HG02938 (cell line): ENCODE results near the gene GPR87.

Source experiments
- ATAC-seq: cut with Tn5 transposase; IDR thresholded peaks from one replicate; pipeline ENCODE4 v1.9.1; 2021; ENCODE audit warnings: mild to moderate bottlenecking, moderate library complexity; ENCODE audit not compliant: unreplicated experiment

GPR87 gene

DNA sequence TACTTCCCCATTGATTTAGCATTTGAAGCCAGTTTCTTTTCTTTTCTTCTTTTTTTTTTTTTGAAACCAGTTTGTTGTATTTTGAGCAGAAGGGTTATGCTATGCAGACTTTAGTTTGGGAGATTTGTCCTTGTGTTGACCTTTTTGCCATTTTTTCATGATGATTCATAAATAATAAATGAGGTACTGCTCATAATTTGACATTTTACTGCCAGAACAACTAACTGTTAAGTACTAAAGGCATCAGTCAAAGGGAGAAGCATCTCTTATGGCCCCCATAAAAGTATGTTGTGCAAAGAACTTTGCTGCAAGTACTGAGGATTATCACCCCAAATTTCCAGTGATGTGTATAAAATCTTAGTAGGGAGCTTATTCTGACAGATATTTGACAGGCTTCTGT, 1.7 kb upstream of the GPR87 start:
- ATAC-seq, result no peak

DNA sequence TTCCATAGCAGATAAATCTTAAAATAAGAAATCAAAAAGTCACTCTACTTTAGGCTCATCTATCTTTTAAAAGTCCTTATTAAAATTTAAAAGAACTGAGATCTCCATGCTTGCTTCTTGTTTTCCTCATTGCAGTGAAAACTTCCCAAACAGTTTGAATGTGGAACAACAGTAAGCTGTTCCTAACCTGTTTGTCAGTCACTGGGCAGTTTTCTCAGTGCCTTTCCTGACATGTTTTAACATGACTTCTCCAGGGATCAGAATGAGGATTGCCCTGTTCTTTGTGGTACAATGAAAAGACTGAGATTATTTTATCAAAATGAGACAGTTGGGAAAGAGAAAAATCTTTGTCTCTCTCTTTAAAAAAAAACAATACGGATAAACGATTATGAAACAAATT, 774 bp downstream of the GPR87 start:
- no peak for ATAC-seq

DNA sequence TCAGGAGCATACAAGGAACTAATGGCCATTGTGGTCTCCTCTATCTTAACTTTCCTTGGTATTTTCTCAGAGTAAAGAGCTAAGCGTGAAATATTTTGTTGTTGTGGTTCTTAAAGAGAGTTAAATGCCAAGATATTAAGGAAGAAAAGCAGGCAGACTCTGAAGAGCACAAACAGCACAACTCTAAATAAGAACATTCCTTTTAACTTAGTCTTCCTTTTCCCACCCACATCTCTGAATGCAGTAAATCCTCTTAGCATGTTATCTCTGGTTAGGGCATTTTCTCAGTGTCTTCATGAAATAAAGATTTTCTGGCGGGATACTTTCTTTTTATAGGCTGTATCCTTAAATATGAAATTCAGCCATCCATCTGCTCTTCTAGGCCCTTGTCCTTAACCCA, 1.5 kb downstream of the GPR87 start:
- no peak for ATAC-seq

DNA sequence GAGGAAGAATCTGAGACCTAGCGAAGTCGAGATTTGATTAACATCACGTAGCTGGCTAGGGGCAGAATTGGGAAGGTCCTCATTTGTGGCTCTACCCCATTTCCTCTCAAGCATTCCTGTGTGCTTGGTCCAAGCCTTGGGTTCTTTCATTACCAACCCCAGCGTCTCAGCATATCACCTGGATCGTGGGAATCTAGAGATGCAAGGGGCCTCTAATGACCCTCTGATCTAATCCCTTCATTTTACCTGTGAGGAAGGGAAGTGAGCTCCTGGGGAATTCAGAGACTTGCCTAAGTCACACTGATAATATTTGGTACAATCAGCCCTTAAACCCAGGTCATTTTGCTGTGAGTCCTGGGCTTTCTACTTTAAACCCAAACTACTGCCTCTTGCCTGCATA, 2.0 kb downstream of the GPR87 start:
- no peak for ATAC-seq

DNA sequence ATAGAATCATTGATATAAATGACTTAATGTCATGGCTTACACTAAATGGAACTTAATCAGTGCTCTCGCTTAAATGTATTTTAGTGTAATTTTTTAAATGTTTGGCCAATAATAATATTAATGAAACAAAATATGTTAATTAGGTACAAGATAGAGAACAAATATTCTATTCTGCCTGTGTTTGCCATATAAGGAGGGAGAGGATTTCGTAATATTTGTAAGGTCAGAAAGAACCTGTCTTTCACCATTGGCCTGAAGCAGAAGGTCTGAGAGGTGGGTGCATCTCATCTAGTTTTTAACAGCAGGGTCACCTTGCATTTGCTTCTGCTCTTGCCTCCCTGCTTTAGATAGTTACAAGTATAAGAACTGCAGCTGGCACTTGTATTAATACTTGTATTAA, 2.5 kb downstream of the GPR87 start:
- no peak for ATAC-seq

DNA sequence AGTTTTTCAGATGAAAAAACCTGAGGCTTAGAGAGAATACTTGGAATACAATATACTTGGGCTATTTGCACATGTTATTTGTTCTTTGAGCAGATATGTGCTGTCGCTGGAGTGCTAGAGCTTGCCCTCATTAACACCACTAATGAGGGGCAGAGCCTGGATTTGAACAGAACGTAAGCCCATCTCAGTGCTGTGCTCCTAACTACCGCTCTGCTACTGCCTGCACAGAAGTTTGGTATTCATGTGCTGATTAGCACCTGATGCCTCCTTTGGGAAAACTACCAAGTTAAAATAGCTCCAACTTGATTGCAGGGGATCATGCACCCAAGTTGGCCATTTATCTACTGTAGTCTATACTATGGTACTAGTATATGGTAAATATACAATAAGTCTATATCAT, 3.6 kb downstream of the GPR87 start:
- no peak for ATAC-seq

DNA sequence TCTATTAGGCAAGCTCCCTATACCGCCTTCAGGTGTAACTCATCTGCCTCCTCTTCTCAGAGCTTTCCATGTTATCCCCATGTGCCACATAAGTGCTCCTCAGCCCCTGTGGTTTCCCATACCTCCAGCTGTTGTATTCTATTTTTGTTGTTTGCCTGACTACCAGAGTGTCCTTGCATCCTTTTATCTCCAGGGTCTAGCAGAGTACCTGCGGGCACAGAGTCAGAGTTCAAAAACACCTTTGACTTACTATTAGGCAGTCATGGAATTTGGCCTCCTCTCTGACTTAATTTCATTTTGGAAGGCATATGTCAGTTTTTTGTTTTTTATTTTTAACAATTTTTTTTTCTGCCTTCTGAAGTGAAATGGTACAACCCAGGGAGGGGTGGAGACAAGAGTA, 7.1 kb downstream of the GPR87 start:
- no peak for ATAC-seq

DNA sequence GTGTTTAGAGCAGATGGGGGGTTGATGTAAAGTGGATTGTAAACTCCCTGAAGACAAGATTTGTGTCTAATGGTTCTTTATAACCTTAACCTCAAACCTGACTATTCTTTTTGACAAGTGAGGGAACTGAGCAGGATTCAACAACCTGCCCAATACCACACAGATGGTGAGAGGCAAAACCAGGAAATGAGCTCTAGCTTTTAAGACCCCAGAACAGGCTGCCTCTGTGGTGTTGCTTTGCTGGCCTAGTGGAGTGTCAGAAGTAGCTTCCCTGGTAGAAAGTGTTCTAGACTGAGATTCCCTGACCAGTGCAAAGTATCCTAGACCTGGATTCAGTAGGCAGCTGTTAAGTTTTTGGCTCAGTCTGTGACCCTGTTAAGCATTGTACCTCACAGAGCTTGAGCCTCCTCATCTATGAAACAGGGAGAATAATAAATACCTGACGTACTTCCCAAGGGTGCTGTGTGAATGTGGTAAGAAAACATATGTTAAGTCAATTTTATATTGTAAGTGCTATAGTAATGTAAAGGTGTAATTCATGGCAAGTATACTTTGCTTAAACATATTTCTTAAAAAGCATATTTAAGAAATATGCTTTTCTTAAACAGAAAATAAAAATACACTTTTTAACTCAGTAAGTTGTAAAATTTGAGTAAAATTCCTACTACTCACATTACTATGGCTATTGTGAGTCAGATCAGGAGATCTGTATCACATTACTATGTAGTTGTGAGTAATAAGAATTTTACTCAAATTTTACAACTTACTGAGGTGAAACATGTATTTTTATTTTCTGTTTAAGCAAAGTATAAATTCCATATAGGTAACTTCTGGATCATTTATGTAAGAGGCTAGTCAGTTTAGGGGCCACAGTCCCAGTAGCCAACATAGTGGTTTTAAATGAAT, 8.8 kb downstream of the GPR87 start:
- no peak for ATAC-seq

DNA sequence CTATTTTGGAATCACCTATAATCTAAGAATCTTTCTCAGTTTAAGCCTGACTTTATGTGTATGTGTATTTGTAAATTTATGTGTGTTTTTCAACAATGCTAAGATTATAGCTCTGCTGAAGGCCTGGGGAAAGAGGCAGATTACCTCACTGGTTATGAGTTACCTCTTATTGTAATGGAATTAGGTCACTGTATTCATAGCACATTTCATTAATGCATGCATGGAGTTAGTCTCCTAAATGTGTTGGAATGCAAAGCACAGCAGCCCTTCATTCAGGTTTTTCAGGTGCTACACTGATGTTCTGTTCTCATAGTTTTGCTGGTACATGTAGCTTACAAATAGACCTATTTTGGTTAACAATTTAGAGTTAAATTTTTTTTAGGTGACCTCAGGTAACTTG, 9.5 kb downstream of the GPR87 start:
- no peak for ATAC-seq

DNA sequence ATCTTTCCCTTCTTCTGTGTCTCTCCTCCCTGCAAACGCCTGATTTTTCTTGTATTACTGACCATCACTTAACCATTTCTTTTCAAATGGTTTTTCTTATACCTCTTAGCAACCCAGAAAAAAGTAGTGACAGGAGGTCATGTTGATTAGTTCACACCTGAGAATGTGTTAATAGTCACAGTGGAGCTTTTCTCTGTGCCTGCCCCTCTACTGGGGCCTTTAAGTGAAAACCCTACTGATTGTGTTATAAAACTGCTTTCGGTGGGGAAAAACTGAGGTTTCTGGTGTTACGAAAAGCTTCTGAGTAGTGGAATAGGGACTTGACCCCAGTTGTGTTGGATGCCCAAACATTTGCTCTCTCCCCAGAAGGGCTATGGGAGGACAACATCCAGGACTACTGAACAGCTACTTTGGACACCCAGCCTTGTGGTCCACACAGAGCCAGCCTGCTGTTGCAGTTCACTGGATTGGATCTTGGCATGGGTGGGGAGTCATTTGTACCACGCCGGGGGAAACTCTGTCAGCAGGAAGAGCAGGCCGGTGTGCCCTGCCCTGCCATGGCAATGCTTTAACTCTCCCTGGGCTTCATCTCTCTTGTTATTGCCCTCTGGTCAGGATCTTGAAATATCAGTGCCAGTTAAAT, 10.3 kb downstream of the GPR87 start:
- no peak for ATAC-seq

DNA sequence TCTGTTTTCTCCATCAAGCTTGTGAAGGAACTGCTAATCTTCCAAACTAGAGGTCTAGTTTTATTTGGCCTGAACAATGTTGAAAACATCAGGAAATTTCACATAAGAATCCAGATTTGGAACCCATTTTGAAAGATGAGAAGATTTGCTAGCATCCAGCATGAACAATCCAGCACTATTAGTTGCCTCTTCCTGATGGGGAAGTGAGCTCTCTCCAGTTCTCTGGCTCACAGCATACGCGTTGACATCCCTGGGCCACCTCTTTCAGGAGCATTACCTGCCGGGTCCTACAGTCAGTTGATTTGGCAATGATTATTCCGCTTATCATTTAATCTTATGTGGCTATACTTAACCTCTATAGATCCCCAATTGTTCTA, 10.9 kb downstream of the GPR87 start:
- no peak for ATAC-seq

DNA sequence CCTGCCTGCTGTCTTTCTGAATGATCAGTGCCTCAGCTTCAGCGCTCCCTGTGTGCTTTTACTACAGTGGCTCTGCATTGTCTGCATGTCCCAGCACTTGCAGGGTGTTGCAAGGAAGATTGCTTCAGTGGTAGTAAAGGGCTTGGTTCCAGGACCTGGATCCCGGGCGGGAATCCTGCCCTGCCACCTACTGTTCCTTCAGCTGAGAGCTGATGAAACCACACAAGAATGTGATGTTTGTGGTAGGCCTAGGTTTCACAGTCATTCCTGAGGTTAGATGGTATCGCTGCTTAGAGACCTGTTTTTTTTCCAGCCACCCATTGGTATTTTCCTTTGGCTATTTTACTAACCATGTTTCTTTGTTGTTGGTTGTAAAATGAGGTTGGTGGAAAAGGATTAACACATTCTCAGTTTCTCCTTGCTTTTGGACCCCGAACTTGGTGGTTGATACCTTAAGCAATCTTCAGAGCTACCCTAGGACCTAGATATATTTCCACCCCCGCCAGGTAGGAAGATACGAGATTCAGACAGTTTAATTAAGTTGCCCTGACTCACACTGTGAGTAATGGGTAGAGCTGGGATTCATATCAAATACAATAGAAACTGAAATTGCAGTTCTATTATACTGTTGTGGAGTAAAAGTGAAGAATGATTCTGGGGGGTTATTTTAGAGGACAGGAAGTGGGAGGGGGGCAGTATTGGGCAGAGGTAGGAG, 11.4 kb downstream of the GPR87 start:
- no peak for ATAC-seq

DNA sequence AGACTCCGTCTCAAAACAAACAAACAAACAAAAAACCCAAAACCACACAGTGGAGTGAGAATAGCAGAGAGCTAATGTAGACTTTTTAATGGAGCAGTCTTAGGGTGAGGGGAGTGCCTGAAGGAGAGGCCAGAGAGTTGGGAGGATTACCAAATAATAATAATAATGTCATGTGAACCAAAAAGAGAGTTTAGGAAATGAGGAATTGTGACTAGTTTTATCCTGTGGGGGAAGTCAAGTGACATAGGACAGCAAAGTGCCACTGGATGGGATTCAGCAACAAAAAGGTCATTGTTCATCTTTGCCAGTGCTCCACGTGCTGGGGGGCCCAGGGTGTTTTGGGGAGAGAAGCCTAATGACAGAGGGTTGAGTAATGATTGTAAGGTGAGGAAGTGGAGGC, 12.9 kb downstream of the GPR87 start:
- no peak for ATAC-seq

DNA sequence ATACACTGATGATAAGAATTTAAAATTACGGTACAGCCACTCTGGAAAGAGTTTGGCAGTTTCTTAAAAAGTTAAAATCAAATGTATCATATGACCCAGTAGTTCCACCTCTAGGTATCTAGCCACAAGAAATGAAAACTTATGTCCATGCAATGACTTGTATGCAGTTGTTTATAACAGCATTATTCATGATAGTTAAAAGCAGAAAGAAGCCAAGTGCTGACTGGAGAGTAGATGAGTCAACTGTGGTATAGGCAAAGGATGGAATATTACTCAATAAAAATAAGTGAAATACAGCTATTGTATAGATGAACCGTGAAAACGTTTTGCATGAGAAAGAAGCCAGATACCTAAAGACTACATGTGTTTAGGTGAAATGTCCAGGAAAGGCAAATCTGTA, 14.8 kb downstream of the GPR87 start:
- ATAC-seq, result no peak

DNA sequence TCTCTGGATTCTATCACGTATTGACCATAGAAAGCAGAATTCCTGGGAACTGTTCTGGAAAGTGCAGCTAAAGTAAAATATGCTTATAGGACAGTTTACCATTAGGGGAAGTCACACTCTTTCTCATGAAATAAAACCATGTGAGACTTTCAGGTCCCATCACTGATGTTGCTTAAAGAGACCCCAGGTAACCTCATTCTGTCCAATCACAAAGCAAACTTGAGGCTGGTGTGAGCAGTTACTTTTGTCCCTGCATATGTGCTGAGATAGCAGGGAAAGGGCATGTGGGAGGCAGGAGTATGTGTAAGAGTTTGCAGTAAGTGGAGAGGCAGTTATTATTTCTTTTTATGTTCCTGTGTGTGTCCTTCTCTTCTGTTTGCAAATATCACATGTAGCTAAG, 16.1 kb downstream of the GPR87 start:
- ATAC-seq, result no peak

DNA sequence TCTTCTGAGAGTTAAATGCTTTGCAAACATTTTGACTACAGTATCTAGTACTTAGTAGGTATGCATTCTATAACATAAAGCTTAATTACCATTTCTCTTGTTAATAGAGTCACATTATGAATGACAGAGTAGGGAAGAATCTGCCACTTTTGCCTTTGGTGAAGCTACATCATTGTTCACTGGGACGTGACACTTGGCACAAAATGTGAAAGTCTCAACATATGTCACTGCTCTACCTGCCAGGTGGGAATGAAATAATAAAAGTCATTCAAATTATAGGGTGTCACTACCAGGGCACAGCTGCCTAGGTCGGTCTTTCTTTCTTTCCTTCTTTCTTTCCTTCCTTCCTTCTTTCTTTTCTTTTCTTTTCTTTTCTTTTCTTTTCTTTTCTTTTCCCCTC, 17.6 kb downstream of the GPR87 start:
- ATAC-seq, result no peak

DNA sequence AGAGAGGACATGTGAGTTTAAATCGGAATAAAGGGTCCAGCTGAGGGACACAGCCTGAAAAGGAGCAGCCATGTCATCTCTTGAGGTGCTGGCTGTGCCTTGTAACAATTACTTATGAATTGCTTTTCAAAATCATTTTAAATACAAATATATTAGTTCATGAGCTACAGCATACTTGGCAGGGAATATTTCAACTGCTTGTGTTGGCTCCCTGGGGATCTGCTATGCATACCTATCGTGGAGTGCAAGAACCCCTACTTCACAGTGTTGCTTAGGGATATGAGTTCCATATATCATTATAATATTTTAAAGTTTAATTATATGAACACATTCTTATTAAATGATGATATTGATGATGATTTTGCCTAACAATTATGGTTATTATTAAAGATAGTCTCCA, 19.2 kb downstream of the GPR87 start:
- ATAC-seq, result no peak

DNA sequence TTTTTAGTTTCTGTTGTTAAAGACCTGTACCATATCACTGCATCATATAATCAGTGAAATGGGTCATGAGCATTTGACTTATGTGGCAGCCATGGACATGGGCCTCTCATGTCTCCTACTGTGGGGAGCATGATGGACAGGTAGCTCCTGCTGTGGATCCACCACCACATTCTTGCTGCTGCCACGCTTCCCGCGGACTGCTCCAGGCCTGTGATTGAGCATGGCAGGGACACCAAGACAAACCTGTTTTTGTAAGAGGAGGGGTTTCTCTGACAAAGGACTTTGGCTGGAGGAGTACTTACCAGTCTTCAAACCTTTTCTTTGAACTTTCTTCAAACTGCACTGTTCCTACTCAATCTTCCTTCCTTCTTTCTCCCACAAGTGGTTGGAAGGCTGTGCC, 20.4 kb downstream of the GPR87 start:
- no peak for ATAC-seq

DNA sequence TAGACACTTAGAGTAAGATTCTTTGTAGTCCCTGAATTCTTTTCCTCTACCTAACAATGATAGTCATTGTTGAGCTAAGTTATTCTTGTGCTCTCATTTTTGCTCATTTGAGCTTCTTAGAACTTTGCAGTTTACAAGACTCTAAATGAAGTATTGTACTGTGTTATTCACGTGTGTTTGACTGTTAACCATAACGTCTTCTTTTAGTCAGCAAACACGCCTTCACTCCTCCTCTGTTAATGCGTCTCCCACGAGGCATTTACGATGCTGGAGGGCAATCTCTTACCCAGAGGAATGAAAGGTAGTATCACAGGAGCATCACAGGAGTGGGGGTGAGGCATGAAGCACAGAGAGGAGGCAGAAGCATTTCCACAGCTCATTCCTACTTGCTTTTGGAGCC, 23.5 kb downstream of the GPR87 start:
- ATAC-seq, result no peak

DNA sequence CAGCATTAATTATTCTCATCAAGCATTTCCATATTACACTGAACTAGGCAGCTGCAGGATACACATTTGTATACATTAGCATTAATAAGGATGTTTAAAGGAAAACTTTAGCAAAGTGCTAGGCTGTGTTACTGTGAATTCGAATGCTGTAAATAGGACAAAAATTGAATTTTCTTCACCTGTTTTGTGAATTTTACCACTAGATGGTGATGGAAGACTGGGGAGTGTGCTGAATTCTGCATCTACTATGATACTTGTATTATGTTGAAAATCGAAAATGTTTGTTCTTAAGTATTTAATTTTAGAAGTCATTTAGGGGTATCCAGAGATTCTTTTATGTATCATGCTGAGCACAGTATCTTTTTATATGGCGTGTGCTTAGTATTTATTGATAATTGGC, 25.9 kb downstream of the GPR87 start:
- no peak for ATAC-seq

DNA sequence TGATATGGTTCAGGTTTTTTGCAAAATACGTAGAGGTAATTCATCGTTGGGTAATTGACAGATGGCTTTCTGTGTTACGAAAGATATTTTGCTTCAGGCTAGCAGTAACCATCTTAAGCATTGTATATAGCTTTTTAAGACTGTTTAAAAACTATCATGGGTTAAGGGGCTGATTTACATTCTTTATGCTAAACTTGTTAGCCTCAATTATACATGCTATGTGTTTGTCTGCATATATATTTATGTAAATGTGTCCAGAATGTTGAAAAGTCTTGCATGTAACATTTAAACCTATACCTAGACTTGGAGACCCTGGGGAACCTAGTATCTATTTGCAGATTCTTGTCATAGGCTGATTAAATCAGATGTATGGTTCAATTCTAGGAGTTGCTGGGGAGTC, 27.2 kb downstream of the GPR87 start:
- no peak for ATAC-seq

DNA sequence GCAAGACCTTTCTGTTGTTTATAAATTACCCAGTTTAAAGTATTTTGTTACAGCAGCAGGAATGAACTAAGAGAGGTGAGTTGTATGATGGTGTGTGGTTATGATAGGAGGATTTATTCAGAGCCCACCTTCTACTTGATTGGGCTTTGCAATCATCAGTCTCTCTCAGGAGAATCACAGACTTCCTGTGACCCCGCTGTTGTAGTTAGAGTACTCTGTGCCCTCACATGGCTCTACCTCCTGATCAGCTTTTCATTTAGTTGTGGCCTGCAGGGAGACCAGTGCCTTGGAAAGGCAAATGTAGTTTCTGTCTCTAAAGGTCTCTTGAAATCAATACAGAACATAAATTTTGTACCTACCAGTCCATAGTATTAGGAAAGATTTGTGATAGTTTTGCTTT, 30.7 kb downstream of the GPR87 start:
- no peak for ATAC-seq
